Astrocyte (in vitro differentiated cells and primary cell): ENCODE results near the gene PTPN4. TPM values are rescaled to one million over a fixed set of nuclear protein-coding genes. Genes with fewer than 3 reads are reported as not detected.
"Not testable (repeated sequence)": the region's sequence is repeated elsewhere in the genome, so short reads cannot be mapped to it uniquely, and the experiment has no call there.

Experiments used
- DNase-seq: peaks from one replicate; pipeline ENCODE4 v3.0.0-alpha.2; 2010; ENCODE audit warnings: low read depth
- FAIRE-seq: peaks from 2 replicates; lab custom pipeline; 2011; peaks lifted over from hg19 to GRCh38; lab: Jason Lieb, UNC
- H2AFZ ChIP-seq: 2 replicates; pipeline ENCODE4 v1.6.0; 2012; ENCODE audit warnings: low read depth, low read length, inconsistent platforms
- H3K27ac ChIP-seq: 2 replicates; pipeline ENCODE4 v1.5.1; 2011; ENCODE audit warnings: low read depth, low read length, inconsistent platforms
- H3K27me3 ChIP-seq: 2 replicates; pipeline ENCODE4 v1.6.0; 2011; ENCODE audit warnings: low read length, inconsistent platforms; ENCODE audit not compliant: insufficient read depth
- H3K36me3 ChIP-seq: 2 replicates; pipeline ENCODE4 v1.5.1; 2011; ENCODE audit warnings: low read length, inconsistent platforms; ENCODE audit not compliant: insufficient read depth
- H3K4me1 ChIP-seq: 2 replicates; pipeline ENCODE4 v1.5.1; 2011; ENCODE audit warnings: low read length, inconsistent platforms; ENCODE audit not compliant: insufficient read depth
- H3K4me2 ChIP-seq: 2 replicates; pipeline ENCODE4 v1.6.0; 2012; ENCODE audit warnings: low read length, inconsistent platforms
- H3K4me3 ChIP-seq: 2 replicates; pipeline ENCODE4 v1.5.1; 2011; ENCODE audit warnings: low read depth, mild to moderate bottlenecking, low read length, inconsistent platforms; ENCODE audit not compliant: insufficient read depth
- H3K79me2 ChIP-seq: 2 replicates; pipeline ENCODE4 v1.6.0; 2012; ENCODE audit warnings: mild to moderate bottlenecking, low read length, inconsistent platforms; ENCODE audit not compliant: insufficient read depth
- H3K9ac ChIP-seq: 2 replicates; pipeline ENCODE4 v1.6.0; 2012; ENCODE audit warnings: mild to moderate bottlenecking, low read length, inconsistent platforms
- H3K9me3 ChIP-seq: 2 replicates; pipeline ENCODE4 v1.5.1; 2012; ENCODE audit warnings: low read depth, mild to moderate bottlenecking, low read length, inconsistent platforms; ENCODE audit not compliant: insufficient read depth
- H4K20me1 ChIP-seq: 2 replicates; pipeline ENCODE4 v1.6.0; 2012; ENCODE audit warnings: low read length, inconsistent platforms; ENCODE audit not compliant: insufficient read depth
- H3K27ac Mint-ChIP-seq: one replicate; pipeline ENCODE4 v1.8.0; 2021; ENCODE audit warnings: mild to moderate bottlenecking, mixed read lengths; ENCODE audit not compliant: unreplicated experiment
- H3K27me3 Mint-ChIP-seq: one replicate; pipeline ENCODE4 v1.8.0; 2021; ENCODE audit warnings: low read depth, mixed read lengths; ENCODE audit not compliant: unreplicated experiment
- H3K36me3 Mint-ChIP-seq: one replicate; pipeline ENCODE4 v1.8.0; 2021; ENCODE audit warnings: low read depth, mixed read lengths; ENCODE audit not compliant: unreplicated experiment
- H3K4me1 Mint-ChIP-seq: one replicate; pipeline ENCODE4 v1.8.0; 2021; ENCODE audit warnings: low read depth, mixed read lengths; ENCODE audit not compliant: unreplicated experiment
- H3K4me3 Mint-ChIP-seq: one replicate; pipeline ENCODE4 v1.8.0; 2021; ENCODE audit warnings: mild to moderate bottlenecking, moderate library complexity, mixed read lengths; ENCODE audit not compliant: unreplicated experiment
- H3K9me3 Mint-ChIP-seq: one replicate; pipeline ENCODE4 v1.8.0; 2021; ENCODE audit warnings: mild to moderate bottlenecking, mixed read lengths; ENCODE audit not compliant: unreplicated experiment
- EZH2 ChIP-seq: IDR thresholded peaks from 2 replicates; pipeline ENCODE4 v1.6.1; 2012; ENCODE audit warnings: mild to moderate bottlenecking, low read length, inconsistent platforms; ENCODE audit not compliant: insufficient read depth
- total RNA-seq: library from RNA; stranded (reverse); gene quantifications from 2 replicates; pipeline ENCODE4 v1.2.1, GENCODE V29; 2021
- TF ChIP-seq, protein P1 (sequence below): IDR thresholded peaks from 2 replicates; pipeline ENCODE4 v1.5.1; 2011; ENCODE audit warnings: low read depth, mild to moderate bottlenecking, inconsistent platforms, low read length, moderate library complexity; ENCODE audit not compliant: insufficient read depth

Gene PTPN4
- total RNA-seq, 1 donor from 2014 or later, result 38.2 TPM

DNA sequence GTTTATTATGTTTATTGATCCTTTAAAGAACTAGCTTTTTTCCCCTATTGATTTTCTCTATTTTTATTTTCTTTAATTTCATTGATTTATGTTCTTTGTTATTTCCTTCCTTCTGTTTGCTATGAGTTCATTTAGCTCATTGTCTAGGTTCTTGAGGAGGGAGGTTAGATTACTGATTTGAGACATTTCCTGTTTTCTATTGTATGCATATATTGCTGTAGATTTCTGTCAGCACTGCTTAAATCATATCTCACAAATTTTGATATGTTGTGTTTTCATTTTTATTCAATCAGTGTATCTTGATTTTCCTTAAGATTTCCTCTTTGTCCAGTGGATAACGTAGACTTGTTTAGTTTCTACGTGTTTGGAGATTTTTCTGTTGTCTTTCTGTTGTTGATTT is 43.4 kb downstream of the PTPN4 start:
- no peak for TF ChIP-seq EZH2
- TF ChIP-seq, protein P1, sequence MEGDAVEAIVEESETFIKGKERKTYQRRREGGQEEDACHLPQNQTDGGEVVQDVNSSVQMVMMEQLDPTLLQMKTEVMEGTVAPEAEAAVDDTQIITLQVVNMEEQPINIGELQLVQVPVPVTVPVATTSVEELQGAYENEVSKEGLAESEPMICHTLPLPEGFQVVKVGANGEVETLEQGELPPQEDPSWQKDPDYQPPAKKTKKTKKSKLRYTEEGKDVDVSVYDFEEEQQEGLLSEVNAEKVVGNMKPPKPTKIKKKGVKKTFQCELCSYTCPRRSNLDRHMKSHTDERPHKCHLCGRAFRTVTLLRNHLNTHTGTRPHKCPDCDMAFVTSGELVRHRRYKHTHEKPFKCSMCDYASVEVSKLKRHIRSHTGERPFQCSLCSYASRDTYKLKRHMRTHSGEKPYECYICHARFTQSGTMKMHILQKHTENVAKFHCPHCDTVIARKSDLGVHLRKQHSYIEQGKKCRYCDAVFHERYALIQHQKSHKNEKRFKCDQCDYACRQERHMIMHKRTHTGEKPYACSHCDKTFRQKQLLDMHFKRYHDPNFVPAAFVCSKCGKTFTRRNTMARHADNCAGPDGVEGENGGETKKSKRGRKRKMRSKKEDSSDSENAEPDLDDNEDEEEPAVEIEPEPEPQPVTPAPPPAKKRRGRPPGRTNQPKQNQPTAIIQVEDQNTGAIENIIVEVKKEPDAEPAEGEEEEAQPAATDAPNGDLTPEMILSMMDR, result no peak
- Histone ChIP-seq H4K20me1 (peaks cover 3% of the 10 kb centered on the region), H3K4me1 (no peaks in the 10 kb centered on the region), H3K4me3 (no peak overlapping the region), H3K36me3 (no peaks in the 10 kb centered on the region), H2AFZ (no peak overlapping the region), H3K9me3 (no peaks in the 10 kb centered on the region), H3K4me2 (no peak overlapping the region), H3K27me3 (no peaks in the 10 kb centered on the region), H3K27ac (no peak overlapping the region), H3K79me2 (peaks cover 10% of the 10 kb centered on the region), H3K9ac (no peak overlapping the region)
- H3K9me3 Mint-ChIP-seq, result peaks cover 14% of the 10 kb centered on the region
- H3K4me3 Mint-ChIP-seq, result no peak overlapping the region
- H3K4me1 Mint-ChIP-seq, result peaks cover 5% of the 10 kb centered on the region
- peaks cover 16% of the 10 kb centered on the region for H3K36me3 Mint-ChIP-seq
- no peak for FAIRE-seq
- no peak overlapping the region for H3K27ac Mint-ChIP-seq
- no peaks in the 10 kb centered on the region for H3K27me3 Mint-ChIP-seq
- DNase-seq, result no peak

DNA sequence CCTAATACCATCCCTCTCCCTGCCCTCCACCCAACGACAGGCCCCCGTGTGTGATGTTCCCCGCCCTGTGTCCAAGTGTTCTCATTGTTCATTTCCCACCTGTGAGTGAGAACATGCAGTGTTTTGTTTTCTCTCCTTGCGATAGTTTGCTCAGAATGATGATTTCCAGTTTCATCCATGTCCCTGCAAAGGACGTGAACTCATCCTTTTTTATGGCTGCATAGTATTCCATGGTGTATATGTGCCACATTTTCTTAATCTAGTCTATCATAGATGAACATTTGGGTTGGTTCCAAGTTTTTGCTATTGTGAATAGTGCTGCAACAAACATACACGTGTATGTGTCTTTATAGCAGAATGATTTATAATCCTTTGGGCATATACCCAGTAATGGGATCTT is 44.7 kb downstream of the PTPN4 start:
- FAIRE-seq, H3K27ac Mint-ChIP-seq, H3K27me3 ChIP-seq, H3K27ac ChIP-seq, H3K27me3 Mint-ChIP-seq, H2AFZ ChIP-seq, H3K9ac ChIP-seq, DNase-seq, H3K4me1 ChIP-seq, H3K4me3 ChIP-seq, H4K20me1 ChIP-seq, H3K4me2 ChIP-seq, H3K4me3 Mint-ChIP-seq, H3K9me3 ChIP-seq, H3K36me3 ChIP-seq: not testable (repeated sequence)
- peaks cover 10% of the 10 kb centered on the region for H3K79me2 ChIP-seq
- Mint-ChIP-seq H3K9me3 (peaks cover 14% of the 10 kb centered on the region), H3K4me1 (peaks cover 12% of the 10 kb centered on the region), H3K36me3 (peaks cover 16% of the 10 kb centered on the region)

DNA sequence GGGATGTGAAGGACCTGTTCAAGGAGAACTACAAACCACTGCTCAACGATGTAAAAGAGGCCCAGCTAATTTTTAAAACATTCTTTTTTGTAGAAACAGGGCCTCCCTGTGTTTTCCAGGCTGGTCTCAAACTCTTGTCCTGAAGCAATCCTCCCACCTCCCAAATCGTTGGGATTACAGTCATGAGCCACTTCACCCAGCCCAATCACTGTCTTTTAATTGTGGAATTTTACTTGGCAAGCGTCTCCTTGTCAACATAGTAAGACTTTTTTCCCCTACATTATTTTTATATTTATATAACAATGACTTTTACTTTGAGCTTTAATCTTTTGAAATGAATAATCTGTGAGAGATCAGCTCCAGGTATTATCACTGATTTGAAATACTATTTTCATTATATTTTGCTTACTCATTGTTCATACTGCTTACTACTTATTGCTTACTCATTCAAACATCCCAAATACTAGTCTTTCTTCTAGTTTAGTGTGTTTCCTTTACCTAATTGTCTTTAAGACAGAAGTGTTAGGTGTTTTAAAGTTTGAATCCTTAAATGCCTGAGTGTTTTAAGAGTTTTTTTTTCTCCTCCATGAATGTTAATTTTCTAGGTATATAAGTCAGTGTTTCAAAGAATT is 48.9 kb downstream of the PTPN4 start:
- Mint-ChIP-seq H3K27me3 (no peaks in the 10 kb centered on the region), H3K4me1 (peaks cover 12% of the 10 kb centered on the region), H3K4me3 (no peak overlapping the region), H3K9me3 (peaks cover 14% of the 10 kb centered on the region), H3K36me3 (peaks cover 25% of the 10 kb centered on the region), H3K27ac (peak overlapping the region; percentile 64)
- no peak overlapping the region for H2AFZ ChIP-seq
- DNase-seq (peak; percentile 41), FAIRE-seq (peak; percentile 52)
- TF ChIP-seq, protein P1, result no peak
- TF ChIP-seq EZH2, result no peak
- H3K27ac ChIP-seq, result peak overlapping the region; percentile 34
- no peaks in the 10 kb centered on the region for H3K27me3 ChIP-seq
- H3K79me2 ChIP-seq, result peaks cover 8% of the 10 kb centered on the region
- no peak overlapping the region for H3K9ac ChIP-seq
- H3K4me3 ChIP-seq, result no peak overlapping the region
- H3K9me3 ChIP-seq, result no peaks in the 10 kb centered on the region
- no peaks in the 10 kb centered on the region for H3K36me3 ChIP-seq
- H3K4me2 ChIP-seq, result peak overlapping the region; percentile 31
- H3K4me1 ChIP-seq, result peaks cover 6% of the 10 kb centered on the region
- H4K20me1 ChIP-seq, result peaks cover 3% of the 10 kb centered on the region
